GM10266 (cell line): ENCODE measurements around the gene GRIA4.

Source experiments
- DNase-seq: peaks from one replicate; pipeline ENCODE4 v3.0.0; 2012; ENCODE audit errors: extremely low spot score
- TF ChIP-seq, protein P1 (sequence below): IDR thresholded peaks from 2 replicates; pipeline ENCODE4 v1.5.1; 2012; ENCODE audit warnings: mild to moderate bottlenecking, low read depth; ENCODE audit not compliant: control insufficient read depth, insufficient read depth; ENCODE audit errors: missing control alignments

GRIA4 gene

DNA sequence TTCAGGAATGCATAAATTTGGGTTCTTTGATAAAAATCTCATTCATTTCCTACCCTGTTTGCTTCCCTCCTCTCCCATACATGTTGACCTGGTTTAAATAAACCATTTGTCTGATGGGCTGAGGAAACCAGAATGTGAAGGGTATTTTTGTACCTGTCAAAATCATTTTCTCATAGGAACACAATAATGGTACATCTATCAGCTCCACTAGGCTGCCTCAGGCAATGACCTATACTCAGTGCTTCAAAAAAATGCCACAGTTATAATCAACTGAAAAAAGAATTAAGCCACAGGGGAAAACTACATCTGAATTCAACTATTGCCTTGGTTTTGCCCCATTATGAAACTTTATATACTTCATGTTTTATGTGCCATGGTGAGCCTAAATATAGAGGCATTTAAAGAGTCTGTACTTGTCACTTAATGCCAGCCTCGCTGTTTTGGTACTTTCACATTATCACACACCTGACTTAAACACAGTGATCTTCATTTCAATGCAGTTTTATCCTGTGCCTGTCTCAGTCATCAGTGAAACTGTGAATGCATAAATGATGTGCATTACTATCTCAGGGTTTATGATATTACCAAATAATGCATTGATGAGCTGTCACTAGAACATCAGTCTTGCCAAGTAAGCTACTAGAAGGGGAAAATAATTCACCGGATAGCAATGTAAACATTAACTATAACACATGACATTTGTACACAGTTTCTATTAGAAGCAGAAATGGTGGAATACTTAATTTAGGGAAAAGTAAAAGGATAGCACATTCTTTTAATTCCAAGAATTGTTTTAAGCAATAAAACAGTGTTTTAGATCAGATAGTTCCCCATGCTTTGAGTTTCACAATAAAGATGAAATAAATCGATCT, 319.4 kb downstream of the GRIA4 start:
- DNase-seq: no peak
- TF ChIP-seq, protein P1, sequence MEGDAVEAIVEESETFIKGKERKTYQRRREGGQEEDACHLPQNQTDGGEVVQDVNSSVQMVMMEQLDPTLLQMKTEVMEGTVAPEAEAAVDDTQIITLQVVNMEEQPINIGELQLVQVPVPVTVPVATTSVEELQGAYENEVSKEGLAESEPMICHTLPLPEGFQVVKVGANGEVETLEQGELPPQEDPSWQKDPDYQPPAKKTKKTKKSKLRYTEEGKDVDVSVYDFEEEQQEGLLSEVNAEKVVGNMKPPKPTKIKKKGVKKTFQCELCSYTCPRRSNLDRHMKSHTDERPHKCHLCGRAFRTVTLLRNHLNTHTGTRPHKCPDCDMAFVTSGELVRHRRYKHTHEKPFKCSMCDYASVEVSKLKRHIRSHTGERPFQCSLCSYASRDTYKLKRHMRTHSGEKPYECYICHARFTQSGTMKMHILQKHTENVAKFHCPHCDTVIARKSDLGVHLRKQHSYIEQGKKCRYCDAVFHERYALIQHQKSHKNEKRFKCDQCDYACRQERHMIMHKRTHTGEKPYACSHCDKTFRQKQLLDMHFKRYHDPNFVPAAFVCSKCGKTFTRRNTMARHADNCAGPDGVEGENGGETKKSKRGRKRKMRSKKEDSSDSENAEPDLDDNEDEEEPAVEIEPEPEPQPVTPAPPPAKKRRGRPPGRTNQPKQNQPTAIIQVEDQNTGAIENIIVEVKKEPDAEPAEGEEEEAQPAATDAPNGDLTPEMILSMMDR: no peak

DNA sequence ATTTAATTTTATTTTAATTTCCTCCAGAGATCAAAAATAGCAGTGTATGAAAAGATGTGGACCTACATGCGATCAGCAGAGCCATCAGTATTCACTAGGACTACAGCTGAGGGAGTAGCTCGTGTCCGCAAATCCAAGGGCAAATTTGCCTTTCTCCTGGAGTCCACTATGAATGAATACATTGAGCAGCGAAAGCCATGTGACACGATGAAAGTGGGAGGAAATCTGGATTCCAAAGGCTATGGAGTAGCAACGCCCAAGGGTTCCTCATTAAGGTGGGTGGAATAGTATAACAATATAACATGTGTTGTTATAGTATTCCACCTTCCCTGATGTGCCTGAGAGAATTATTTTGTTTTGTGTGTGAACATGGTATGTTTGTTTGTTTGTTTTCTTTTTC, 323.8 kb downstream of the GRIA4 start:
- DNase-seq: no peak

DNA sequence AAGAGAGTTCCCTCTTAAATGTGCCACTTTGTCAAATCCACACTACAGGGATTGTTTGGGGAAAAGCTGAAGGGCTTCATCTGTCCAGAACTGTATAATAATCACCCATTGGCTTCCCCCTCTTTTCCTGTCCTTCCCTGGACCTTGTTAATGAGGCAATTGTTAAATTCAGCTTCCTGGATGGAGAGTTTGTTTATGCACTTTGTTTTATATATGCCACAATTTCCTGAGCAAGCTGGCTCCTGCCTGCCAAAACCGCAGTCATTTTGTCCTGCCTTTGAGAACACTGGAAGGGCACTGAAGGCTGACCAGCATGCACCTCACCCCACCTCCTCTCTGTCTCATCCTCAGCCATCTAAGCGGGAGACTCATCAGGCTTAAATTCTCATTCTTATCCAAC, 325.9 kb downstream of the GRIA4 start:
- TF ChIP-seq, protein P1: no peak
- DNase-seq: no peak

More for the DNA sequence above, 323.8 kb downstream of the GRIA4 start:
- TF ChIP-seq, protein P1: no peak

DNA sequence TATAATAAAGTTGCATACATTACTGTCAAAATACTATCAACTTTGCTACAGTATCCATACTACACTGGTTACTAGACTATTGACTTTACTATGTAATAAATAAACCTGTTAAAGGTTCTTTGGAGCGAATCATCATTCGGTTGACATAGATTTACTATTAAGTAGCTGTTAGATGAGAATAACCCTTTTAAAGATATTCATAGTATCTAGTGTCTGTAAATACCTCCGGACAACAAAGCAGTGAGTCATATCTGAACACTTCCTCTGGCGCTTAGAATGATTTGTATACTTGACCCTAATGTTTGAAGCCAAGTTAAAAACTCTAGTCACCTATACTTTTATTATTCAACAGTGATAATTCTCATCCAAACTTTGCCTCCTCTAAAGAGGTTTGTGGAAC, 327.5 kb downstream of the GRIA4 start:
- TF ChIP-seq, protein P1: no peak
- DNase-seq: no peak

DNA sequence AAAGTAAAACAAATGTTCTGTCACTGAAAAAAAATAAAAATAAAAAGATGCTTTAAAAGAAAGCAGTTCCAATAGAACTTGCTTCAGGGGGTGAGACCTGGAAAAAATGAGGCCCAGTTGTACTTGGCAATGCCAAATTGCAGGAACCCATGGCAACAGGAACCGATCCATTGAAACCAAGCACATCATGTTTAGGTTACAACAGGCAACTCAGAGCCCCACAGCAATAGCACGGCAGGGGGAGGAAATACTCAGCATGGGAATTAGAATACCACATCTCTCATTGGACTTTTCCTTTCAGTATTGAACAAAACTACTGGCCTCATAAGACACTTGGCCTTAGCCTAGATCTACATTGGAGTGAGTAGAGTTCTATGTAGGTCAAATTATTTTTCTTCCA, 327.9 kb downstream of the GRIA4 start:
- TF ChIP-seq, protein P1: no peak
- DNase-seq: no peak

DNA sequence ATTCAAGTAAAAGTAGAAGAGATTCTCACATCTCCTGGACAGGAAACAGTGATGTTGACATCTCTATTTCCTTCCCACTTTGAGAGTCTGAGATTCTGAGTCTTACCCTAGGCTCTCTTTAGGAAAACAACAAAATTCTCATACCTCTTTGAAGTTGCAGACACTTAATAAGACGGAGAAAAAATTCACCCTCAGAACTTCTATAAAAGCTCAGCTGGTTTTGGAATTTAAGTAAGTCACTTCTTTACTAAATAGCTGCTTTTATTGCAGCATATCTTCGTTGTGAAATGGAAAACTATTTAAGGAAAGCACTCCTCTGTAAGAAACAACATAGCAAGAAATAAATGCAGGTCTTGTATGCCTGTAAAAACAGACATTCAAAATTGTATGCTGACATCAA, 333.0 kb downstream of the GRIA4 start:
- no peak for DNase-seq

More for the DNA sequence above, 333.0 kb downstream of the GRIA4 start:
- TF ChIP-seq, protein P1: no peak
